ENCODE results near the gene AGO1.
"Not testable (repeated sequence)": the region's sequence is repeated elsewhere in the genome, so short reads cannot be mapped to it uniquely, and the experiment has no call there.

The AGO1 gene

GRCh38 chr1:35870651-35871309, 12.2 kb upstream of the AGO1 start:
- DNase-seq: no peak

GRCh38 chr1:35873243-35873750, 9.7 kb upstream of the AGO1 start:
- DNase-seq: no peak

GRCh38 chr1:35874115-35874514, 8.9 kb upstream of the AGO1 start:
- not testable (repeated sequence) for DNase-seq

GRCh38 chr1:35876988-35877387, 6.0 kb upstream of the AGO1 start:
- no peak for DNase-seq

GRCh38 chr1:35881850-35882273, 1.1 kb upstream of the AGO1 start:
- DNase-seq: no peak

GRCh38 chr1:35882586-35882944, 444 bp upstream of the AGO1 start:
- DNase-seq: no peak

- peak; percentile 26 to 41 for DNase-seq
Measured at GRCh38 chr1:35883635-35884101, 659 bp downstream of the AGO1 start.

GRCh38 chr1:35884934-35885333, 1.9 kb downstream of the AGO1 start:
- DNase-seq: no peak

- DNase-seq: no peak
Measured at GRCh38 chr1:35885961-35886558, 3.1 kb downstream of the AGO1 start.

- DNase-seq: no peak
Measured at GRCh38 chr1:35886577-35887431, 3.8 kb downstream of the AGO1 start.

GRCh38 chr1:35887508-35887907, 4.5 kb downstream of the AGO1 start:
- DNase-seq: no peak

- DNase-seq: no peak
Measured at GRCh38 chr1:35888255-35888654, 5.2 kb downstream of the AGO1 start.

- DNase-seq: not testable (repeated sequence)
Measured at GRCh38 chr1:35888981-35889380, 6.0 kb downstream of the AGO1 start.

GRCh38 chr1:35893051-35893879, 10.3 kb downstream of the AGO1 start:
- no peak for DNase-seq

- DNase-seq: no peak
Measured at GRCh38 chr1:35894183-35894582, 11.2 kb downstream of the AGO1 start.

- no peak for DNase-seq
Measured at GRCh38 chr1:35894656-35895055, 11.6 kb downstream of the AGO1 start.

GRCh38 chr1:35899941-35900340, 16.9 kb downstream of the AGO1 start:
- no peak for DNase-seq

GRCh38 chr1:35901235-35901634, 18.2 kb downstream of the AGO1 start:
- DNase-seq: no peak

GRCh38 chr1:35902671-35903070, 19.7 kb downstream of the AGO1 start:
- no peak for DNase-seq

- no peak for DNase-seq
Measured at GRCh38 chr1:35914717-35915116, 31.7 kb downstream of the AGO1 start.

- DNase-seq: no peak
Measured at GRCh38 chr1:35915693-35916092, 32.7 kb downstream of the AGO1 start.

GRCh38 chr1:35923791-35924221, 40.8 kb downstream of the AGO1 start:
- DNase-seq: no peak

- no peak for DNase-seq
Measured at GRCh38 chr1:35924838-35925237, 41.8 kb downstream of the AGO1 start.

Measured in stimulated activated CD4-positive, alpha-beta T cell treated with anti-CD3 and anti-CD28 coated beads, Interleukin-2, amount 100 ng/mL, for 48 hours (primary cell).